HepG2 (cell line): Measurements from ENCODE around the gene ZNF394. TPM values are rescaled to one million over a fixed set of nuclear protein-coding genes. Genes with fewer than 3 reads are reported as not detected.

ENCODE experiments used
- ATM ChIP-seq: fragments of 450-650 bp; IDR thresholded peaks from 2 replicates; pipeline ENCODE4 v1.7.1; 2017; ENCODE audit warnings: mild to moderate bottlenecking, borderline replicate concordance
- ESRRA ChIP-seq: sonication (generic); formaldehyde crosslinking; IDR thresholded peaks from 2 replicates; pipeline ENCODE4 v1.5.1; 2020; ENCODE audit warnings: mild to moderate bottlenecking, low read depth, missing genetic modification reagents
- HOXA7 ChIP-seq: sonication (generic); formaldehyde crosslinking; IDR thresholded peaks from 2 replicates; pipeline ENCODE4 v1.8.1; 2022; ENCODE audit warnings: mild to moderate bottlenecking, missing genetic modification reagents, moderate library complexity
- KAT8 ChIP-seq: IDR thresholded peaks from 2 replicates; pipeline ENCODE4 v1.6.1; 2016; ENCODE audit warnings: missing genetic modification reagents, missing compliant biosample characterization
- THYN1 ChIP-seq: sonication (generic); formaldehyde crosslinking; IDR thresholded peaks from 2 replicates; pipeline ENCODE4 v1.8.1; 2023; ENCODE audit warnings: low read depth, mild to moderate bottlenecking, moderate library complexity, missing genetic modification reagents, borderline replicate concordance
- ZBTB39 ChIP-seq: sonication (generic); formaldehyde crosslinking; IDR thresholded peaks from 2 replicates; pipeline ENCODE4 v1.5.0; 2020; ENCODE audit warnings: missing genetic modification reagents
- ZFY ChIP-seq: sonication (generic); formaldehyde crosslinking; IDR thresholded peaks from 2 replicates; pipeline ENCODE4 v1.4.0; 2020; ENCODE audit warnings: missing genetic modification reagents
- ZNF18 ChIP-seq: sonication (generic); formaldehyde crosslinking; IDR thresholded peaks from 2 replicates; pipeline ENCODE4 v1.8.0; 2022; ENCODE audit warnings: mild to moderate bottlenecking, missing genetic modification reagents; ENCODE audit not compliant: insufficient replicate concordance
- ZNF331 ChIP-seq: sonication (generic); formaldehyde crosslinking; IDR thresholded peaks from 2 replicates; pipeline ENCODE4 v1.4.0; 2020; ENCODE audit warnings: missing genetic modification reagents
- ZNF557 ChIP-seq: sonication (generic); formaldehyde crosslinking; IDR thresholded peaks from 2 replicates; pipeline ENCODE4 v1.4.0; 2020; ENCODE audit warnings: missing genetic modification reagents
- ZNF562 ChIP-seq: sonication (generic); formaldehyde crosslinking; IDR thresholded peaks from 2 replicates; pipeline ENCODE4 v1.8.0; 2022; ENCODE audit warnings: missing genetic modification reagents, borderline replicate concordance
- ZNF619 ChIP-seq: sonication (generic); formaldehyde crosslinking; IDR thresholded peaks from 2 replicates; pipeline ENCODE4 v1.4.0; 2020; ENCODE audit warnings: mild to moderate bottlenecking, missing genetic modification reagents
- ZNF678 ChIP-seq: sonication (generic); formaldehyde crosslinking; IDR thresholded peaks from 2 replicates; pipeline ENCODE4 v1.4.0; 2020; ENCODE audit warnings: mild to moderate bottlenecking, missing genetic modification reagents
- ZNF687 ChIP-seq: sonication (generic); formaldehyde crosslinking; IDR thresholded peaks from 2 replicates; pipeline ENCODE4 v1.5.1; 2020; ENCODE audit warnings: mild to moderate bottlenecking, missing genetic modification reagents, moderate library complexity
- ZUFSP ChIP-seq: sonication (generic); formaldehyde crosslinking; IDR thresholded peaks from 2 replicates; pipeline ENCODE4 v1.9.0; 2021; ENCODE audit warnings: missing genetic modification reagents, mild to moderate bottlenecking, borderline replicate concordance
- polyA plus RNA-seq, 8 experiments: library from polyadenylated mRNA; depleted of rRNA in 3 of 8; stranded (reverse) in 7 of 8; unstranded in 1 of 8; fragments of >200 nt; fragmentation: Illumina TruSeq in 4 of 8; extraction: Trizol in 4 of 8; gene quantifications; 2 replicates each; pipeline versions ENCODE4 v1.2.1 to v1.2.3, GENCODE V29; 2011 to 2016; ENCODE audit warnings: low read depth in 4 of 8, missing spikeins in 1 of 8, mixed read lengths in 1 of 8; ENCODE audit not compliant: insufficient read depth in 1 of 8
- total RNA-seq, 5 experiments: library from RNA; depleted of rRNA; stranded (reverse); fragments of >200 nt; fragmentation: Illumina TruSeq; extraction: Trizol; gene quantifications; 2 replicates each; pipeline ENCODE4 v1.2.3, GENCODE V29; 2016; ENCODE audit warnings: low read depth in 1 of 5

The ZNF394 gene
- total and polyA plus RNA-seq, 2 of the 13 experiments (the other 11 are each of a cell fraction or from before 2014, with no cell fraction given) = 7.8 to 19.6 TPM

DNA sequence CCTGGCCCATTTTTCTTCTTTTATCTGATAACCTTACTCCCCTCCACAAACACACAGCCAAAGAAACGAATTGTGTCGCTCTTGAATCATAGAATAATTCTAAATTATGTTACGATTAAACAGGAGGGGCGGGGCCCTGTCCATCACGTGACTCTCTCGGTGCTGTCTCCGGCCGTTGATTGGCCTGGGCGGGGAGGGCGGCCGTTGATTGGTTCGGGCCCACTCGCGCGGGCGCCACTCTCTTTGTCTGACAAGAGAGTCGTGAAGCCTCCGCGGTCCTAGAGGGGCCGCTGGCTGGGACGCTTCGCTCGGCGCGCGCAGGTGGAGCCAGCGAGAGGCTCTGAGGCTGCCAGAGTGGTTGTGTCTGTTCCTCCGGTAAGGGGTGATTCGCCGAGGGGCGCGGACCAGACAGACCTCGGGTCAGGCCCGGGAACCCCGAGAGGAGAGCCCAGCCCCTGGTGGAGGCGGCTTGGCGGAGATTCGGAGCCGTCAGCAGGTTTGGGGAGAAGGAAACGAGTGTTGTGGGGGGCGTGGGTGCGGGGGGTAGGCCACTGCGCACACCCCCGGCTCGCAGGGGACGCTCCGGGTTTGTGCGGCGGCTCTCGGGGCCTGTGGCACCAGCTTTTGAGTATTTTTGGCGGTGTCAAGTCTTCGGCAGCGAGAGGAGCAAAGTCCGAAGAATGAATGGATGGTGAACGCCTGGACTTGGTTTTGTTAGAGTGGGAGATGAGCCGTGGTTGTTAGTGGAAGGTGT lies 27.3 kb downstream of the ZNF394 start, which contains the start of gene ZNF789 (continued):
- TF ChIP-seq KAT8 (CRISPR knock-in tag) = peak; percentile 78
- no peak for TF ChIP-seq THYN1 (CRISPR knock-in tag)
- no peak for TF ChIP-seq ZNF562 (CRISPR knock-in tag)
- TF ChIP-seq ZNF619 (CRISPR knock-in tag) = 0 out of 2 replicates have a peak, but pooled peaks have one; percentile 25
- TF ChIP-seq ZNF557 (CRISPR knock-in tag) = no peak
- peak; percentile 75 for TF ChIP-seq ZFY (CRISPR knock-in tag)
- no peak for TF ChIP-seq HOXA7 (CRISPR knock-in tag)
- peak; percentile 67 for TF ChIP-seq ZNF18 (CRISPR knock-in tag)
- TF ChIP-seq ZBTB39 (CRISPR knock-in tag) = no peak
- no peak for TF ChIP-seq ATM
- peak; percentile 78 for TF ChIP-seq ZNF687
- TF ChIP-seq ZUFSP (CRISPR knock-in tag) = no peak
- peak; percentile 86; the same call in 1 of the 2 replicates for TF ChIP-seq ZNF678 (CRISPR knock-in tag)
- TF ChIP-seq ESRRA (CRISPR knock-in tag) = peak; percentile 52
- peak; percentile 30; the same call in 1 of the 2 replicates for TF ChIP-seq ZNF331 (CRISPR knock-in tag)
